Hepatocyte (in vitro differentiated cells): ENCODE results near the gene ARAP1.

Experiments used
- CTCF ChIP-seq: fragments of 200-600 bp; sonication (generic); IDR thresholded peaks from 2 replicates; pipeline ENCODE4 v1.5.1; 2016; ENCODE audit warnings: antibody characterized with exemption, mild to moderate bottlenecking; ENCODE audit not compliant: poor library complexity
- EZH2 ChIP-seq: fragments of 200-600 bp; sonication (generic); IDR thresholded peaks from 2 replicates; pipeline ENCODE4 v1.6.1; 2016; ENCODE audit warnings: antibody characterized with exemption, mild to moderate bottlenecking, borderline replicate concordance
- EZH2phosphoT487 ChIP-seq: fragments of 200-600 bp; sonication (generic); IDR thresholded peaks from one replicate; pipeline ENCODE4 v1.6.1; 2018; ENCODE audit warnings: antibody characterized with exemption, mild to moderate bottlenecking, low read depth, moderate library complexity; ENCODE audit not compliant: unreplicated experiment, severe bottlenecking

GRCh38 chr11:72676861-72677341 lies 75.3 kb downstream of the ARAP1 start:
- no peak for TF ChIP-seq CTCF
- TF ChIP-seq EZH2phosphoT487 = no peak
- TF ChIP-seq EZH2 = no peak
